HL-60 (cell line): Measurements from ENCODE around the gene IL18BP.

ENCODE experiments used
- DNase-seq, 2 experiments: peaks; one replicate each; pipeline ENCODE4 v3.0.0-alpha.2; 2010 to 2020; ENCODE audit warnings: low read depth in 1 of 2, low spot score in 1 of 2
- H3K27ac ChIP-seq: fragments of 250-450 bp; sonication (Bioruptor Pico); replicated peaks from 2 replicates; pipeline ENCODE4 v1.5.1; 2020; ENCODE audit warnings: mild to moderate bottlenecking, moderate library complexity
- H3K27me3 ChIP-seq: fragments of 250-450 bp; sonication (Bioruptor Pico); 2 replicates; pipeline ENCODE4 v1.5.1; 2021; ENCODE audit warnings: mild to moderate bottlenecking, moderate library complexity; ENCODE audit not compliant: insufficient read depth, poor library complexity, severe bottlenecking
- H3K4me3 ChIP-seq: replicated peaks from 2 replicates; pipeline ENCODE4 v1.5.1; 2011; ENCODE audit warnings: mild to moderate bottlenecking, control low read depth, low read length; ENCODE audit not compliant: insufficient read depth
- GABPA ChIP-seq: IDR thresholded peaks from 2 replicates; pipeline ENCODE4 v1.6.1; 2012; ENCODE audit warnings: low read depth
- POLR2AphosphoS5 ChIP-seq: IDR thresholded peaks from 2 replicates; pipeline ENCODE4 v1.6.1; 2012; ENCODE audit warnings: low read depth
- SPI1 ChIP-seq: IDR thresholded peaks from 2 replicates; pipeline ENCODE4 v1.6.1; 2012; ENCODE audit warnings: low read depth, mild to moderate bottlenecking, borderline replicate concordance
- TF ChIP-seq, protein P1 (sequence below): IDR thresholded peaks from 2 replicates; pipeline ENCODE4 v1.6.1; 2012; ENCODE audit warnings: low read depth; ENCODE audit not compliant: insufficient replicate concordance
- TF ChIP-seq, protein P2 (sequence below): IDR thresholded peaks from one replicate; pipeline ENCODE4 v1.5.1; 2011; ENCODE audit warnings: low read length, control low read depth, inconsistent platforms; ENCODE audit not compliant: insufficient read depth

IL18BP gene

DNA sequence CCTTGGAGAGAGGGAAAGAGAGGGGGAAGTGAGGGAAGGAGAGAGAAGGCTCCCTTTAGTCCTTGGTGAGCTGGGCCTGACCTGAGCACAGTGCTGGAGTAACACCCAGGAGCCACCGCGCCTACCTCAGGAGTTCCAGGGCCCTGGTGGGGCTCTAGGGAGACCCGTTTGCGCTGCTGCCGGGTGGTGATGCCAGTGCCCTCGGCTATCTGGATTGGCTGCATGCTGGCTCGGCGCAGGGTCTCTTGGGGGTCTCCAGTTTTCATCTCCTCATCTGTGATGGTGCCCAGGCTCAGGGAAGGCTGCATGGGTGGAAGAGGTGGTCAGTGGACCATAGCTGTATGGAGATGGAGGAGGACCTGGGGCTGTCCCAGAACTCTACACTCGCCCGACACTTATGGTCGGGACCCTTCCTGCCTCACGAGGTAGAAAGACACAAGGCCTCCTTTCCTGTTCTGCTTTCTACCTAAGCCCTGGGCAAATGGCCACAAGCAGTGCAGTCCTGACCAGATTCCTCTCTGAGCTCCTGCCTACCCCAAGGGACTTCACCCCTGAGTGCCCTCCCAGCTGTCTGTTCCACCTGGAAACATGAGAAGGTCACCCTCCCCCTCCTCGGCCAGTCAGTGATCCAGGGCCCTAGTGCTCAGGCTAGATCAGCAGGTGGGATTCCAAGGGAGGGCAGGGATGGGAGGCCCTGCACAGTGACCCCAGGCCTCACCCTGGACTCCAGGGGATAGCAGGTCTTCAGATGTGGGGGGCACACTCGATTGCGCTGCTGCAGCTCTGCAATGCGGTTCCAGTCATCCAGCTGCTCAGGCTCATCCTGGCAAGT, 6.0 kb downstream of the IL18BP start:
- TF ChIP-seq, protein P1, sequence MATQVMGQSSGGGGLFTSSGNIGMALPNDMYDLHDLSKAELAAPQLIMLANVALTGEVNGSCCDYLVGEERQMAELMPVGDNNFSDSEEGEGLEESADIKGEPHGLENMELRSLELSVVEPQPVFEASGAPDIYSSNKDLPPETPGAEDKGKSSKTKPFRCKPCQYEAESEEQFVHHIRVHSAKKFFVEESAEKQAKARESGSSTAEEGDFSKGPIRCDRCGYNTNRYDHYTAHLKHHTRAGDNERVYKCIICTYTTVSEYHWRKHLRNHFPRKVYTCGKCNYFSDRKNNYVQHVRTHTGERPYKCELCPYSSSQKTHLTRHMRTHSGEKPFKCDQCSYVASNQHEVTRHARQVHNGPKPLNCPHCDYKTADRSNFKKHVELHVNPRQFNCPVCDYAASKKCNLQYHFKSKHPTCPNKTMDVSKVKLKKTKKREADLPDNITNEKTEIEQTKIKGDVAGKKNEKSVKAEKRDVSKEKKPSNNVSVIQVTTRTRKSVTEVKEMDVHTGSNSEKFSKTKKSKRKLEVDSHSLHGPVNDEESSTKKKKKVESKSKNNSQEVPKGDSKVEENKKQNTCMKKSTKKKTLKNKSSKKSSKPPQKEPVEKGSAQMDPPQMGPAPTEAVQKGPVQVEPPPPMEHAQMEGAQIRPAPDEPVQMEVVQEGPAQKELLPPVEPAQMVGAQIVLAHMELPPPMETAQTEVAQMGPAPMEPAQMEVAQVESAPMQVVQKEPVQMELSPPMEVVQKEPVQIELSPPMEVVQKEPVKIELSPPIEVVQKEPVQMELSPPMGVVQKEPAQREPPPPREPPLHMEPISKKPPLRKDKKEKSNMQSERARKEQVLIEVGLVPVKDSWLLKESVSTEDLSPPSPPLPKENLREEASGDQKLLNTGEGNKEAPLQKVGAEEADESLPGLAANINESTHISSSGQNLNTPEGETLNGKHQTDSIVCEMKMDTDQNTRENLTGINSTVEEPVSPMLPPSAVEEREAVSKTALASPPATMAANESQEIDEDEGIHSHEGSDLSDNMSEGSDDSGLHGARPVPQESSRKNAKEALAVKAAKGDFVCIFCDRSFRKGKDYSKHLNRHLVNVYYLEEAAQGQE: no peak
- TF ChIP-seq GABPA: no peak
- TF ChIP-seq POLR2AphosphoS5: no peak
- TF ChIP-seq, protein P2, sequence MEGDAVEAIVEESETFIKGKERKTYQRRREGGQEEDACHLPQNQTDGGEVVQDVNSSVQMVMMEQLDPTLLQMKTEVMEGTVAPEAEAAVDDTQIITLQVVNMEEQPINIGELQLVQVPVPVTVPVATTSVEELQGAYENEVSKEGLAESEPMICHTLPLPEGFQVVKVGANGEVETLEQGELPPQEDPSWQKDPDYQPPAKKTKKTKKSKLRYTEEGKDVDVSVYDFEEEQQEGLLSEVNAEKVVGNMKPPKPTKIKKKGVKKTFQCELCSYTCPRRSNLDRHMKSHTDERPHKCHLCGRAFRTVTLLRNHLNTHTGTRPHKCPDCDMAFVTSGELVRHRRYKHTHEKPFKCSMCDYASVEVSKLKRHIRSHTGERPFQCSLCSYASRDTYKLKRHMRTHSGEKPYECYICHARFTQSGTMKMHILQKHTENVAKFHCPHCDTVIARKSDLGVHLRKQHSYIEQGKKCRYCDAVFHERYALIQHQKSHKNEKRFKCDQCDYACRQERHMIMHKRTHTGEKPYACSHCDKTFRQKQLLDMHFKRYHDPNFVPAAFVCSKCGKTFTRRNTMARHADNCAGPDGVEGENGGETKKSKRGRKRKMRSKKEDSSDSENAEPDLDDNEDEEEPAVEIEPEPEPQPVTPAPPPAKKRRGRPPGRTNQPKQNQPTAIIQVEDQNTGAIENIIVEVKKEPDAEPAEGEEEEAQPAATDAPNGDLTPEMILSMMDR: no peak
- TF ChIP-seq SPI1: no peak
- Histone ChIP-seq H3K27ac (no peak overlapping the region), H3K27me3 (no peaks in the 10 kb centered on the region), H3K4me3 (no peak overlapping the region)
- DNase-seq: no peak

DNA sequence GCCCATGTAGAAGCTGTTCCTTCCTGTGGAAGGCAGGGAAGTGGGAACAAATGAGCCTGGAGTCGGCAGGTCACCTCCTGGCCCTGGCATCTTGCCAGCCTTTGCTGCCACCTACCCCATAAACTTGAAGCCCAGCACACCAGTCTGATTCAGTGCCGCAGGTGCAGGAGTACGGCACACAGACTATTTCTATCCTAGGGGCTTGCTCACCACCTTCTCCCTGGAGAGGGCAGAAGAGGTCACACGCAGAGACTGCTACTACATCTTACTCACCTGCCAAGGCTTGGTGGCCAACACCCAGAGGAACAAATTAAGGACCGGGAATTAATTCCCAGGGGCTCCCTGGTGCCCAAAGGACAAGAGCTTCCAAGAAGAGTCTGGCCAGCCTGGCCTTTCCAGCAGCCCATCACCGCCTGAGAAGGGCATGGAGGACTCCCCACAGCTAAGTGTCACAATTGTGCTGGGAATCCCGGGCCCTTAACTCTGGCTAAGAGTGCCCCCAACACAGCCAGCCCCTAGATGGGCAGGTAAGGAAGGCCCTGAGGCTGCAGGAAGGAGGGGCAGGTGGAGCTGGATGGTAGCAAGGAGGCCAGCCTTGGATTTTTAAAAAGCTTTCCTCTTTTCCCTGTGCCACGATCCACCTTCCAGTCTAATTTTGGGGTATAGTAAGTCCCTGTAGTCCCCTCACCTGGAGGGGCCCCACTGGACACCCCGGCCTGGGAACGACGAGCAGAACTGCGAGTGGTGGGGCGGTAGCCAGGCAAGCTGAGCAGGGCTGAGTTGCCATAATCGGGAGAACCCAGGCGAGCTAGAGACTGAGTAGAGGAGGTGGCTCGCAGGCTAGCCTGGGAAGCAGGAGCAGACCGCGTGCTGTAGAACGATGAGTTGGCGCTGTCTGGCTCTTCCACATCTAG, 6.9 kb downstream of the IL18BP start:
- no peaks in the 10 kb centered on the region for H3K27me3 ChIP-seq
- TF ChIP-seq SPI1: no peak
- TF ChIP-seq GABPA: no peak
- TF ChIP-seq, protein P1: no peak
- TF ChIP-seq, protein P2: no peak
- no peak for TF ChIP-seq POLR2AphosphoS5
- no peak overlapping the region for H3K27ac ChIP-seq
- H3K4me3 ChIP-seq: no peak overlapping the region
- no peak for DNase-seq

DNA sequence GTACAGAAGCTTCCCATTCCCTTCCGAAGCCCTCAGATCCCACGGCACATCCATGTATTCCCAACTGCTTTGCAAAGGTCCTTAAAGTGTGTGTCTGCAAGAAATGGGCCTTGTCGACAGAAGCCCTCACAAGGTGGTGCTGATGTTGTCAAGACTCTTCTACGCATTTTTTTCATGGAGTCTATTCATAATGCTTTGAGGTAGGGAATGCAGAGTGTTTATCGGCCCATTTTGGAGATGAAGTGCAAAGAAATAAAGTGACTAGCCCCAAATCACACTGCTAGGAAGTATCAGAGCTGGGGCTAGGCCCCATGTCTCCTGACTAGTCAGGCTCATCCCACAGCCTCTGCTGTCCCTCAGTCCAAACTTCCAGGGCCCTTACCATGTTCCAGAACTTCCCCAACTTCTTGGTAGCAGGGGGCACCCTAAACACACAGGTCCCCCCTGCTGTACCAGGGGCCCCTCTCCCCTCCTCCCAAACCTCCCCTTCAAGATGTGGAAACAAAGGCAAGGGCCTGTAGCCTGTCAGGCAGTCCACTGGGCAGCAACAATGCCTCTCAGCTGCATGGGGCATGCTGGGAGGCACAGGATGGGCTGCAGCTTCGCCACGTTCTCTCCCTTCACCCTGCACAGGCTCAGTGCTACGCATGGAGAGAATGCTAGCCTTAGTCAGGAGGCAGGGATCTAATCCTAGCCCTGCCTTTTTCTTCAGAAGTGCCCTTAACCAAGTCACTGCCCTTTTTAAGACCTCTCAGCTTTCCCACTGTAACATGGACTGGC, 7.8 kb downstream of the IL18BP start:
- TF ChIP-seq POLR2AphosphoS5: peak; percentile 42; the same call in 1 of the 2 replicates
- TF ChIP-seq, protein P1: no peak
- DNase-seq: no peak
- Histone ChIP-seq H3K27ac (no peak overlapping the region), H3K4me3 (no peak overlapping the region), H3K27me3 (no peaks in the 10 kb centered on the region)
